Left kidney (tissue), 2 donors: Measurements from ENCODE around the gene POC1A. TPM values are rescaled to one million over a fixed set of nuclear protein-coding genes. Genes with fewer than 3 reads are reported as not detected.

Source experiments
- DNase-seq: peaks from one replicate; pipeline ENCODE4 v3.0.0-alpha.2; 2013
- polyA plus RNA-seq: library from polyadenylated mRNA; unstranded; fragments of 120-200 nt; gene quantifications from one replicate; pipeline ENCODE4 v1.2.1, GENCODE V29; 2013; ENCODE audit not compliant: insufficient read length

Gene POC1A
- polyA plus RNA-seq, 1 donor, result 10.5 TPM

DNA sequence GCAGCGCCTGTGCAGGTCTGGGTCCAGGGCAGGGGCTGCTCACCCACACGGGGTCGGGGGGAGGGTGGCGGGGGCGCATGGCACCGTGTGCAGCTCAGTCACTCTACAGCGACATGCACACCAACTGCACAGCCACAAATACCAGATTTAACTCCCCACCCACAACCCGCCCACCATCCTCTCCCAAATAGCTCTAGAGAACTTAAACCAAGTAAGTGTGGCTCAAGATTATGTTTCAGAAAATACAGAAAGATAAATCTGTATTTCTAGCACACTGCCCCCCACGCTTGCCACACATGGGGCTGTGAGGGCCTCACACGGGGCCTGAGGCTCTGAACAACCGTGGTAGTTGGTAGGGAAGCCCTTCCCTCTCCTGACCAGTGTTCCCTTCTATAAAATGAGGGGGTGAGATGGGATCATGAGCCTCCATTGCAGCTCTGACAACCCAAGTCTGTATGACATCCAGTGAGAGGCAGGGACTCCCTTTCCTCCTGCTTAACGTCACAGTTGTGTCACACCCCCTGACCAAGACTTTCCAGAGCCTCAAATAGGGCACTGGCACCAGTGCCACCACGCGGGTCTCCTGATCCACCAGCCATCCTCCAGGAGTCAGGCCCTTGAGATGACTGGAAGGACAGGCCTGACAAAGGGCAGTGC, 23.1 kb downstream of the POC1A start:
- DNase-seq, result no peak

GRCh38 chr3:52128118-52128683, 26.0 kb downstream of the POC1A start:
- no peak for DNase-seq

DNA sequence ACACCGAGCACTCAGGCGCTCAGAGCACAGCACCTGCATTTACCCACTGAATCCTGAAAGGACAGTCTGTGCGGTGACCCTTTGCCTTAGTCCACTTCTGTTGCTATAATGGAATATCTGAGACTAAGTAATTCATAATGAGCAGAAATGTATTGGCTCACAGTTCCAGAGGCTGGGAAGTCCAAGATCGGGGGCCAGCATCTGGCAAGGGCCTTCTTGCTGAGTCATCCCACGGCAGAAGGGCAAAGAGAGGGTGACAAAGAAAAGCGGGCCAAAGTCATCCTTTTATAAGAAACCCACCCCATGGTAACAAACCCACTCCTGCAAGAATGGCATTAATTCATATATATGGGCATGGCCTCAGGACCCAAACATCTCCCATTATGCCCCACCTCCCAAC, 27.7 kb downstream of the POC1A start:
- DNase-seq, result no peak

DNA sequence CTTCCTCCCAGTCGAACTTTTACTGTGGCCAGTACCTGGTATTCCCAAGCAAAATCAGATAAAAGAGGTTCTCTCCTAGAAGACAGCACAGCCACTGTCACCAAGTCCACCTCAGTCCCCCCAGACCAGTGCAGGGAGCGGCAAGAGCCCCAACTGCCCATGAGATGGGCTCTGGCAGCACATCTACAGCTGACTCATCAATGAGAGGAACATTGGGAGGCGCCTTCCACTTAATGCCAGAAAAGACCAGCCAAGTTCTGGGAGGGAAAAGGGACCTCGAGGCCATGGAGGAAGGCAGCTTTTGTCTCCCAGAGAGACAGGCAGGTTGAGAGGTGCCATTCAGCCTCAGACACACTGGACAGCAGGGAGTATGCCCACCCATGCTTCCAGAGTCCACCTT, 28.2 kb downstream of the POC1A start:
- no peak for DNase-seq

DNA sequence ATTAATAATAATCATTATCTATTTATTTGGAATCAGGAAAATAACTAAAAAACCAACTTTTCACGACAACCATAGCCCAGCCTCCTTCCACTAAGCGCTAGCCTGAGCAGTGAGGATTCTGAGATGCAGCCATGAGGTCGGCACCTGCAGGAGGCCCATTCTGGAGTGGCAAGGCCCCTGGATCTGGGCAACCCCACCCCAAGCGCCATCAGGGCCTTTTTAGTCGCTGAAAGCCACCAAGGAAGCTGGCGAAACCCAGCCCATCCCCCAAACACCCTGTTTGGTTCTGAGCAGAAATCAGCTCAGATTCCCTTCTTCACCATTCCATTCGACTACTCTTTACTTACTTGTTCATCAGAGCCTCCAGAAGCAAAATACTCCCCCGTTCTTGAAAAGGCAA, 29.5 kb downstream of the POC1A start:
- no peak for DNase-seq

DNA sequence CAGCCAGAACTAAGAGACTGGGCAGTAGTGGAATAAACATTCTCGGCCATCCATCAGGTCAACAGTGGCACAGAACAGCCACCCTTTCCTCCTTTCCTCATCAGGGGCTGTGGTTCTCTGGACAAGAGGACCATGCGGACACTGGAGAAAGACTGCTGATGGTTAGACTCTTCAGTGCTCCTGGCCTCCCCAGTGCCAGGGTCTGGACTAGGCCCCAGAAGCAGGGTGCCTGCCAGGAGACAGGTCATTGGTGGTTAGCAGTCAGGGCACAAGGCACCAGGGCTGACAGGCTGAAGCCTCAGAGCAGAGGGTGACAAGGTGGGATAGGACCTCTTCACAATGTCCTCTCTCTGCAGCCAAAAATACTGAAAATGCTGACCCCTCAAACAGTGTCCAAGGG, 30.1 kb downstream of the POC1A start:
- no peak for DNase-seq

DNA sequence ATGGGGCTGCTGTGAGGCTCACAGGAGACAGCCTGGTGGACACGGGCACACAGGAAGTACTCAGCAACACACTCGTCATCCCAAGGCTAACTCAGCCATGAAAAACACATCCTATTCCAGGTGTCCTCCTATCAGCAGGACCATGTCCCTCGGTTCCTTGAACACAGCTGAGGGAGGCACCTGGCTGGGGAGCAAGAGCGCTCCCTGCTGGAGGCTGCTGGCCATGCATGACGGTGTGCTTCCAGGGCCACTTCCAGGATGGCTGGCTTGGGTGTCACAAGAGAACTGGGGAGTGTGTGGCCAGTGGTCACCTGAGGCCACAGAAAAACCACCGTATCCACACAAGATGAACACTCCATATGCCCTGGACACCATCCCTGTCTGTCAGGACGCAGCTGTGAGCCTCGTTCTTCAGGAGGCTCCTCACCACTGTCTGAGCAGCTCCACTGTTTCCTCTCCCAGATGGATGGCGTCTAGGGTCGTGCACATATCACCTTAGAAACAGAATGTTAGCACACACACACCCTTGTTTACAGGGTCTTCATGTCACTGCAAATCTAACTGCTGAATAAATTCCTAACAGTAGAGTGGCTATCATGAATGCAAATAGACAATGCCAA, 31.0 kb downstream of the POC1A start:
- peak; percentile 62 for DNase-seq

GRCh38 chr3:52122491-52122890, 31.7 kb downstream of the POC1A start:
- no peak for DNase-seq

GRCh38 chr3:52121813-52122212, 32.4 kb downstream of the POC1A start:
- DNase-seq, result no peak

- DNase-seq, result no peak
Observed at GRCh38 chr3:52121464-52121805, 32.8 kb downstream of the POC1A start.

DNA sequence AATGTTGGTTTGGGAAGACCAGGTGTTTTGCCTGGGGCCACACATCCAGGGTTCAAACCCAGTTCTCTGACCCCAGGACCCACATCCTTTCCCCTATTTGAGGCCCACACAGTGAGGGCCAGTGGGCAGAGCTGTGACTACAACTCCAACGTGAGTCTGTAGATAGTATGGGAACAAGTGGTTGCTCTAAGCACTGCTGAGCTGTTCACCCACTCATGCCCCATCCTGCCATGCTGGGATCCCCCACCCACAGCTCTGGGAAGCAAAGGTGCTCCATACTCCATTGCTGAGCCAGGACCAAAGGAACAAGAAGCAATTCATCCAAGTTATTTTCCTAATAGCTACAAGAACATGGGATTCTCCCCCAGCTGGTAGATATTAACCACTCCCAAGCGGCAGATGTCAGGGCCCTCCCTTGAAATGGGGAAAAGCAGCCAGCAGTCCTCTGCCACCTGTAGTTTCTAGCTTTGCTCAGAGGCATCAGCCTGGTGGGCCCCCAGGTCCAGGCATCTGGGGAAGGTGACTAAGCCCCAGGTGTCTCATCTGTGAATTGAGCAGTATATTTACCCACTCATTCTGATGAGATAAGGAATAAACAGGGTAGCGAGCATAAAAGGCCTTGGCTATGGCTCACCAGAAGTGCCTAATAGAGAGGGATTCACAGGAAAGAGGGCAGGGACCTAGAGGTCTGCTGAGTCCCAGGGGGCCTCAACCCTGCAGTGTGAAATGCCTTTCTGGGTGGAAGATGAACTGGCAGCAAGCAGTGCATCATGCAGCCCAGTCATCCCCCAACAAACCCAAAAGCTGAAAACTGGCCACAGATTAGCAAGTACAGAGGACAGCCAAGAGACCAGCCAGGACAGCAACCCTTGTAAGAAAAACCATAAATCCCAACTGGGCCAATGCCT, 33.4 kb downstream of the POC1A start:
- no peak for DNase-seq

DNA sequence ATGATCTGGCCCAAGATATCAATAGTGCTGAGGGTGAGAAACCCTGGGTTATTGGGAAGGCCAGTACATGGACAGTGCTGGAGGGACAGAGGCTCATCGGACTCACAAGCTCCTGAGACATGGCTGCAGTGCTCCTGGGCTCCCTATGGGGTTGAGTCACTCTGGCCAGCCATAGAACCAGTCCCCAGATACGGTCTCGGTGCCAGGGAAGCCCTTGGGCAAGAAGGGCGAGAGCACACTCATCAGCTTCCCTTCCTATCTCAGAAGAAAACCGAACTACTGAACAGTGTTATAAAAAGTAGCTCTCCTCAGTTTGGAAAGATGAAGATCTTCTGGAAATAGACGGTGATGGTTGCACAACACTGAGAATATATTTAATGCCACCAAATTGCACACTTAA, 34.4 kb downstream of the POC1A start:
- DNase-seq, result no peak

GRCh38 chr3:52119099-52119498, 35.1 kb downstream of the POC1A start:
- no peak for DNase-seq

DNA sequence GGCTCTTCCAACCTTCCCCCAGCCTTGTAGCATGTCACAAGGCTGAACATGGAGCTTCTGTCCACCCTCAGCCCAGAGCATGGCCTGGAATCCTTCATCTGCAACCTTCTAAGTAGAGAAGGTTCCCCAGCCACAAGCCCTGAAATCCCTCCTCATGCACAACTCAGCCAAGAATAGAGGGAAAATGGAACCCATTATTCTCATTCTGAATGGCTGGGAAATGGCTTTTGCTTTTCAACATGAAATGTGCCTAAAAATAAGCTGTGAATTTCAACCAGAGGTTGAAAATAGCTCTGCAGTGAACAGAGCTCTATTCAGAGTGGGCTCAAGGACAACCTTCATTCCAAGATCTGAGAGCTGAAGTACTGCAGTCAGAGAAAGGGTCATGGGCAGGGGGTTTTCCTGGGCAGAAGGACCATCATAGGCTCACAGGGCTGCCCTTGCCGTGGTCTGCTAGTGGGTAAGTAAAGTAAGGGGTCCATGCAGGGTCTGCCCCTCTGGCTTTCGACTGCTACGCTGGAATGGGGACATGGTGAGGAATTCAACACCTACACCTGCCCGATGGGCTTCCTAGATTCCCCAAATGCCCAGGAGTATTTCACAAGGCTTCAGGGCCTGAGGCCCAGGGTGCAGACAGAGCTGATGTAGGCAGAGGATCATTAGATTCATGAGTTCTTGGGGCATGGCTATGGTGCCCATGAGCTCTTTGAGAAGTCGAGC, 35.9 kb downstream of the POC1A start:
- DNase-seq, result no peak

GRCh38 chr3:52117537-52117936, 36.7 kb downstream of the POC1A start:
- DNase-seq, result no peak

DNA sequence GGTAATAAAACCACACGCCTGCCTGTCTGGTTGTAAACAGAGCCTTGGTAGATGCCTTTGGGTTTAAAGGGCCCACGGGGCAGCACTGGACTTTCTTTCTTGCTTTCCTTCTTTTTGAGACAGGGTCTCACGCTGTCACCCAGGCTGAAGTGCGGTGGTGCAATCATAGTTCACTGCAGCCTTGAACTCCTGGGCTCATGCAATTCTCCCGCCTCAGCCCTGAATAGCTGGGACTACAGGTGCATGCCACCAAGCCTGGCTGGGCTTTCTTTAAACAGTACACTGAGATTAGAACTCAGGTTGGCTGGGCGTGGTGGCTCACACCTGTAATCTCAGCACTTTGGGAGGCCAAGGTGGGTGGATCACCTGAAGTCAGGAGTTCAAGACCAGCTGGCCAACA, 42.2 kb downstream of the POC1A start:
- no peak for DNase-seq

- DNase-seq, result no peak
Observed at GRCh38 chr3:52110502-52110901, 43.7 kb downstream of the POC1A start.

- no peak for DNase-seq
Observed at GRCh38 chr3:52109611-52110301, 44.5 kb downstream of the POC1A start.

- DNase-seq, result no peak
Observed at GRCh38 chr3:52108302-52109232, 45.7 kb downstream of the POC1A start.

DNA sequence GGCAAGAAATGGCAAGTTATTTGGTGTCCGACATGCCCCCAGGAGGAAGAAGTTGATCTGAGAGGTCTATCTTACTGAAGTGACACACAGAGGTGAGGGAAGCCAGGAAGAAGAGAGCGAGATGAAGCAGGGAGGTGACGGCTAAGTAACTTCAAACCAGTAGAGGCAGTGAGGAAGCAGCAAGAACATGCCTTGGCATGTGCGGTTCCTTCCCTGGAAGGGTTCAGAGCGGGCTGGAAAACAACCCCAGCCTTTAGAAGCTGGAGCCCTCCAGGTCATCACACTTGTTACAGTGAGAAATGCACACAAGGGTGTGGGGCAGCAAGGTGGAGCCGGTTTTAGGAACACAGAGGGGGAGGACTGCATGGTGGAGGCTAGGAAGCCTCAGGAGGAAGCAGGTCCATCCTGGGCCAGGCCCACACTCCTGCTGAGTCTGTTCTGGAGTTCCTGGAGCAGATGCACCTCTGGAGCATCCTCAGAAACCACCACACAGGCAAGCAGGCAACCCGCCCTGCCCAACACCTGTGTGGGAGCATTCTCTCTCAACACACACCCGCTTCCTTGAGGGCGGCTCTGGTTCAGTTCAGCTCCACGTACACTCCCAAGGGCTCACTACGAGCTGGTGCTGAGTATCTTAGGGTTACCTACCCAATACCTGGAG, 47.1 kb downstream of the POC1A start:
- DNase-seq, result no peak
